ENCODE results near the gene TUSC2.

The TUSC2 gene

GRCh38 chr3:50342813-50343633 lies 15.0 kb upstream of the TUSC2 start:
- Histone ChIP-seq H3K9me3 (ENCODE audit: insufficient read depth, low read length) (no peaks in the 10 kb centered on the region), H4K20me1 (ENCODE audit: low read depth, low read length) (no peaks in the 10 kb centered on the region), H3F3A (ENCODE audit: insufficient read depth) (peaks cover 11% of the 10 kb centered on the region; the same call in 1 of the 2 replicates), H3K27ac (ENCODE audit: low read depth, low read length) (no peak overlapping the region), H3K4me3 (ENCODE audit: insufficient read depth, low read length, poor library complexity, severe bottlenecking) (no peak overlapping the region), H3K9me2 (replicated peaks; ENCODE audit: insufficient read depth, low read length) (no peaks in the 10 kb centered on the region), H3K9ac (ENCODE audit: low read length) (no peak overlapping the region), H3K27me3 (ENCODE audit: low read length) (no peaks in the 10 kb centered on the region), H3K4me2 (ENCODE audit: low read depth, low read length, poor library complexity, severe bottlenecking) (no peak overlapping the region), H3K36me3 (ENCODE audit: low read length) (no peaks in the 10 kb centered on the region), H2AFZ (ENCODE audit: low read depth, low read length, severe bottlenecking) (no peak overlapping the region), H3K79me2 (ENCODE audit: insufficient read depth, low read length) (no peaks in the 10 kb centered on the region)
- no peak for TF ChIP-seq EZH2phosphoT487 (conservative IDR thresholded peaks at IDR 0.05; ENCODE audit: low read length)

GRCh38 chr3:50341996-50342650 lies 14.1 kb upstream of the TUSC2 start:
- no peaks in the 10 kb centered on the region for H4K20me1 ChIP-seq (ENCODE audit: low read depth, low read length)
- no peak overlapping the region for H3K4me2 ChIP-seq (ENCODE audit: low read depth, low read length, poor library complexity, severe bottlenecking)
- H3K9me2 ChIP-seq (replicated peaks; ENCODE audit: insufficient read depth, low read length): no peaks in the 10 kb centered on the region
- H3K27ac ChIP-seq (ENCODE audit: low read depth, low read length): no peak overlapping the region
- H3F3A ChIP-seq (ENCODE audit: insufficient read depth): peaks cover 12% of the 10 kb centered on the region; the same call in 1 of the 2 replicates
- no peak overlapping the region for H2AFZ ChIP-seq (ENCODE audit: low read depth, low read length, severe bottlenecking)
- peaks cover under 1% of the 10 kb centered on the region for H3K79me2 ChIP-seq (ENCODE audit: insufficient read depth, low read length)
- no peak overlapping the region for H3K9ac ChIP-seq (ENCODE audit: low read length)
- no peak overlapping the region for H3K4me3 ChIP-seq (ENCODE audit: insufficient read depth, low read length, poor library complexity, severe bottlenecking)
- H3K9me3 ChIP-seq (ENCODE audit: insufficient read depth, low read length): no peaks in the 10 kb centered on the region
- H3K36me3 ChIP-seq (ENCODE audit: low read length): no peaks in the 10 kb centered on the region
- H3K27me3 ChIP-seq (ENCODE audit: low read length): no peaks in the 10 kb centered on the region
- TF ChIP-seq EZH2phosphoT487 (conservative IDR thresholded peaks at IDR 0.05; ENCODE audit: low read length): no peak
- TF ChIP-seq, protein P1, sequence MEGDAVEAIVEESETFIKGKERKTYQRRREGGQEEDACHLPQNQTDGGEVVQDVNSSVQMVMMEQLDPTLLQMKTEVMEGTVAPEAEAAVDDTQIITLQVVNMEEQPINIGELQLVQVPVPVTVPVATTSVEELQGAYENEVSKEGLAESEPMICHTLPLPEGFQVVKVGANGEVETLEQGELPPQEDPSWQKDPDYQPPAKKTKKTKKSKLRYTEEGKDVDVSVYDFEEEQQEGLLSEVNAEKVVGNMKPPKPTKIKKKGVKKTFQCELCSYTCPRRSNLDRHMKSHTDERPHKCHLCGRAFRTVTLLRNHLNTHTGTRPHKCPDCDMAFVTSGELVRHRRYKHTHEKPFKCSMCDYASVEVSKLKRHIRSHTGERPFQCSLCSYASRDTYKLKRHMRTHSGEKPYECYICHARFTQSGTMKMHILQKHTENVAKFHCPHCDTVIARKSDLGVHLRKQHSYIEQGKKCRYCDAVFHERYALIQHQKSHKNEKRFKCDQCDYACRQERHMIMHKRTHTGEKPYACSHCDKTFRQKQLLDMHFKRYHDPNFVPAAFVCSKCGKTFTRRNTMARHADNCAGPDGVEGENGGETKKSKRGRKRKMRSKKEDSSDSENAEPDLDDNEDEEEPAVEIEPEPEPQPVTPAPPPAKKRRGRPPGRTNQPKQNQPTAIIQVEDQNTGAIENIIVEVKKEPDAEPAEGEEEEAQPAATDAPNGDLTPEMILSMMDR (IDR thresholded peaks at IDR 0.05; ENCODE audit: insufficient read depth, low read length, poor library complexity, severe bottlenecking): no peak

DNA sequence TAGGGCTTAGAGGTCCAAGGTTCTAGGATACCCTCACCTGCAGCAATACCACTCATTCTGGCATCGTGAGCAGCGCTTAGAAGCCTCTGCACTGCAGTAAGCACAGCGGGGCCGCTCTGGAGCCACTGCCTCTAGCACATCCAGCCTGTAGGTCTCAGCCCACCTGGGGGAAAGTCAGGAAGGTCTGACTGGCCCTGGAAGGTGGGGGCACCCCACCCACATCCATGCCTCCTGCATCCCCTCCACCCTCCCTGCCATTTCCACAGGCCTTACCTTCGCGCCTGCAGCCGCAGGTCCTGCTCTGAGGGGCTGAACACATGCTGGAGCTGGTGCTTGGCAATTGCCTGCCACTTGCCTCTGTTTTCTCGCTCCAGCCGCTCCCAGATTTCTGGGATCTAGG lies 13.5 kb upstream of the TUSC2 start:
- Histone ChIP-seq H2AFZ (ENCODE audit: low read depth, low read length, severe bottlenecking) (no peak overlapping the region), H4K20me1 (ENCODE audit: low read depth, low read length) (no peaks in the 10 kb centered on the region), H3F3A (ENCODE audit: insufficient read depth) (peaks cover 12% of the 10 kb centered on the region; the same call in 1 of the 2 replicates), H3K27me3 (ENCODE audit: low read length) (no peaks in the 10 kb centered on the region), H3K4me2 (ENCODE audit: low read depth, low read length, poor library complexity, severe bottlenecking) (no peak overlapping the region), H3K27ac (ENCODE audit: low read depth, low read length) (no peak overlapping the region), H3K36me3 (ENCODE audit: low read length) (no peaks in the 10 kb centered on the region), H3K9ac (ENCODE audit: low read length) (no peak overlapping the region), H3K4me3 (ENCODE audit: insufficient read depth, low read length, poor library complexity, severe bottlenecking) (no peak overlapping the region), H3K9me2 (replicated peaks; ENCODE audit: insufficient read depth, low read length) (no peaks in the 10 kb centered on the region), H3K9me3 (ENCODE audit: insufficient read depth, low read length) (no peaks in the 10 kb centered on the region), H3K79me2 (ENCODE audit: insufficient read depth, low read length) (peaks cover 6% of the 10 kb centered on the region)
- TF ChIP-seq, protein P1 (IDR thresholded peaks at IDR 0.05; ENCODE audit: insufficient read depth, low read length, poor library complexity, severe bottlenecking): no peak
- no peak for TF ChIP-seq EZH2phosphoT487 (conservative IDR thresholded peaks at IDR 0.05; ENCODE audit: low read length)

Measured in SU-DHL-6 (cell line).